Stimulated activated CD4-positive, alpha-beta T cell treated with anti-CD3 and anti-CD28 coated beads, Interleukin-2, amount 100 ng/mL, for 48 hours (primary cell): ENCODE results near the gene TOX3.

Experiments used
- DNase-seq, 2 donors: peaks; one replicate each; pipeline ENCODE4 v3.0.0-alpha.2; 2020

The TOX3 gene

DNA sequence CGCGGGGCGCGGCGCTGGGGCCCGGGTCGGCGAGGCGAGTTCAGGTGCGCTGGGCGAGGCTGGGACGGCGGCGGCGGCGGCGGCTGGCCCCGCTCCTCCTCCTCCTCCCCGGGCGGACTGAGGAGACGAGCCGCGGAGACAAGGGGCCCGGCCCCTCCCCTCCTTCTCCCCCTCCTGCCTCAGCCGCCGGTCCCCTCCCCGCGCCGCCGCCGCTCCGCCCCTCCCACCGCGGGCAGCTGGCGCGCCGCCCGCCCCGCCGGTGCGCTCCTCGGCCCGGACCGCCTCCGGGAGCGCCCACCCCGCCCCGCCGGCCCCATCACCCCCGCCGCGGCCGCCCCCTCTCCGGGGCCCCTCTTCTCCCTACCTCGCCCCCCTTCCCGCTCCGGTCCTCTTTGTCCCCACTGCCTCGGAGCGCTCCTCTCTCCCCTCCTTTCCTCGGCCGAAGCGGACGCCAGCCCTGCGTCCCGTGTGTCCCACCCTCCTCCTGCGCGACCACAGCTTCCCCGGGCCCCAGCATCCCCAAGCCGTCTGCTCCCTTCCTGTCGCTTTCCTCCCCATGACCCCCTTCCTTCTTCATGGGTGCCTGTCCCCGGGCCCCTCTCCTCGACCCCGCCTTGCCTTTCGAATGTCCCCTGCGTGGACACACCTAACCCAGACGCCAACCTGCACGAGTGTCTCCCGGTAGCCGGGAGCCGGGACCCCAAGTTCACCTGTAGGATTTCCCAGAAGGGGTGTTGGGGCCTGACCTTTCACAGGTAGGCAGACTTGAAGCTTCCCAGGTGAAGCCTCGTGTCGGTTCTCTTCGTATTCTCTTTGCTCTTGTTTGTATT, at the start of gene TOX3:
Gene TOX3 (minus strand): TSS at position 140 of the 830 bp plus-strand sequence. CDS start 420 bp downstream, outside the sequence.
- no peak for DNase-seq

- DNase-seq, result no peak
Measured at GRCh38 chr16:52592778-52593177, 45.8 kb upstream of the TOX3 start.

DNA sequence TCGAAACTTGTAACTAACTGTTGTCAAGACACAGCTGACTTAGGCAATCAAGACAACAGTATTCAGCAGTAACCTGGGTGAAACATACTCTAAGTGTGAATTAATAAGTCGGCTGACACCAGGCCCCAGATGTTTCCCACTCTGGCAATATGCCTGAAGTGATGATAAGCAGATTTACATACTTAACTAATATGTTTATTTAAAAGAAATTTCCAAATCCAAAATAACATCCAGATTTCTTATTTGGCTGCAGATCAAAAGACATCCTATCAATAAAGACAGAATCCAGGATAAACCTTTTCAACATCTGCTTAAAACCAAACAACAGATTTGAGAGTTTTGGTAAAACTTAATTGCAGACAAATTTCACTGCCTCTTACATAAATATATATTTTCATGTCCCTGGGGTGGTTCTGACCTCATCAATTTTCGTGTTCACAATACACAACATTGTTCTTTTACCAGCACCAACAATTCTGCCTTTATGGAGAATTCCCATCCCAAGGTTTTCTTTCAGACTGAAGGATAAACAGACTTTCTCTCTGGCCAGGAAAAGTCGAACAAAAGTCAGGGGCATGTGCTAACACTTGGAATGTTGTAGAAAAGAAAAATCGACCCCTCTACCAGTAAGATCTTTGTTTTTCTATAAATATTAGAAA, 45.1 kb upstream of the TOX3 start:
- no peak for DNase-seq

DNA sequence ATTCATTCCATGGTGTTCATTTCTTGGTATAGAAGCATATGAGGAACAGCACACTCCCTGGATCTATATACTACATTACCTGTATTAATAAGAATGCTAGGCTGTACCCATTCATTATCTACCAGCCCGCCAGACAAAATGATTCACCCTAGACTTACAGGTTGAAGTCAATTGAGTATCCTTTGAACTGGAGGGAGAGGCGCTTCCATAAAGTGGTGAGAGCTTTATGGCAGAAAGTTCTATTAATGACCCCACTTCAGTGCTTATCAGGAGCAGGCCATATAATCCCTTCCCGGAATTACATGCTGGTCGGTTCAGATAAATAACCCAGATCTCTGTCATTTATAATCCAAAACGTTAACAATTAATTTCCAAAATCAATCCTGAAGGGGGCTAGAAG, 44.5 kb upstream of the TOX3 start:
- no peak for DNase-seq

GRCh38 chr16:52586159-52586558, 39.2 kb upstream of the TOX3 start:
- DNase-seq, result no peak

DNA sequence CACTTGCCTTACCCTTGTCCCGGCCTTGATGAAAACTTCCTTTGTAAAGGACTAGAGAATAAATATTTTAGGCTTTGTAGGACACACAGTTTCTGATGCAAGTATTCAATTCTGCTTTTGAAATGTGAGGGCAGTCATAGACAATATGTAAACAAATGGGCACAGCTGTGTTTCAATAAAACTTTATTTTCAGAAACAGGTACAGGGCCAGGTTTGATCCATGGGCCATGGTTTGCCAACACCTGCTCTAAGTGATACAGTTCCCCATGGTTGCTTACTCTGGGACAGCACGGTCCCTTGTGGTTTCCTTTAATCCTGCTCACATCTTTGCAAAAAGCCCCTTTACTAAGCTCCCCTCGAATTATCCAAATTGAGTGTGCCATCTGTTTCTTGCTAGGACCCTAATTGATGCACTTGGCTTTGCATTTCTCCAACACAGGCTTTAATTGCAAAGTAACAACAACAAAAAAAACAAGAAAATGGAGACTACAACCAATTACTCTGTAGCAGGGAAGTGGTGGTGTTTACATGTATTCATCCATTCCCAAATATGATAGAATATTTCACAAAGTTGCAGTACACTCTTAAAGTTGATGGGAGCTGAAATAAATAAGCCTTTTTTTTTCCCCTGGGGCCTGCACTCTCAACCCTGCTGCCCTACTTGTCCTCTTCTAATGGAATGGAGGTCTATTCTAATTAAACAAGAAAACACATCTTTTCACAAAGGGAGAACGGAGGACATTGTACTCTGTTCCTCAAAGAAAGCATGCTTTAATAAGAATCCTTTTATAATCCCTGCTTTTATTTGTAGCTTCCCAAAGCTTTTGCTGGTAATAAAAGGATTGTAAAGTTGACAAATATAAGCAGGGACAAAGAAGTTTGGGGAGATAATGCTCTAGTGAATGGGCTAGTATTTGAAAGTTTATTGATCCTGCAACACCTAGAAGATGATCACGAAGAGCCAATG, 37.7 kb upstream of the TOX3 start:
- no peak for DNase-seq

- DNase-seq, result no peak
Measured at GRCh38 chr16:52581530-52581929, 34.6 kb upstream of the TOX3 start.

DNA sequence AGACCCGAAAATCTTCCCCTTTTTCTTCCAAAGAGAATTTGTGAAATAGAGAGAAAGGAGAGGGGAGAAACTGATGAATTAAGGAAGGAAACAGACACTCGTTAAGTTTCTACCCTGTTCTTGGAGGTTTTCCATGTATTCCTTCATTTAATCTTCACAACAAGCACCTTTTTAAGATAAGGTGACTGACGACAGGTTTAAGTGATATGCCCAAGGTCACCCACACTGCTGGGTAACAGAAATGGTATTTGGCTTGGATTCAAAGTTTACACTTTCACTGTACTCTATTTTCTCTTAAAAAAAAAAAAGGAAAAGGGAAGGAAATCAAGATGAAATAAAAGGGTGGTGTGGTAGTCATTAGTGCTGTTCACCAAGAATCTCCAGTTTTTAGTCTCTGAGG, 33.5 kb upstream of the TOX3 start:
- no peak for DNase-seq

- no peak for DNase-seq
Measured at GRCh38 chr16:52578829-52579498, 32.0 kb upstream of the TOX3 start.

DNA sequence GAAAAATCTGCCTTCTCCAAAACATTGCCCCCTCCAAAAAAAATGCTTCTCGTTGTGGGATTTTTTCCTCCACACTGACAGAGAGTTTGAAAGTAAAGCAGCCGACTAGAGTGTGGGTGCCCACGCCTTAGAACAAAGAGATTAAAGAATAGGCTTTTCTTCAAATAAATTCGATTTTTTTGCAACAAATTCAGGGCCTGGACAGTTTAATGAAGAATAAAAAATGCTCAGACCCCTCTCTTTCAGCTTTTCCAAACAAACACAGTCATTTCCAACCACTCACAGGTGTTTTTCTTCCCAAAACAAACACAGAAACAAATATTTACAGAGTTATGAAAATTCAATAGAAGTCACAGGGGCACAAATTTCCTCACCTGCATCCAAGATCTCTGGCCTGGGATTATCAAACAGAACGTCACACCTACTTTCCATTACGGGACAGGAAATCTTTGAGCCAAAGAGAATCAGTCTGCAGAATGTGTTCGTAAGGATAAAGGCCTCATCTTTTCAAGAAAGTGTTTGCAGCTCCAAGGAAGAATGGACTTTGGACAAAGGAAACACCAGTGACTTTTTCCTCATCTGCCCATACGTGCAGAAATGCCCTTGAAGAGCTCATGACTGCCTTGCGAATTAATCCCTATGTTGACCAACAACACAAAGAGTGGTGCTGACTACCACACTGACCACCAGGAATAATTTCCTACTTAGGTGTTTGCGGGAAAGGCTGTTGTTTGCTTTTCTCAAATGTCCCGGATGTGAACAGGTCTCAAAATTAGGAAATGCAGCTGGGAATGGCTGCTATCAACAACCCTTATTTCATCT, 31.3 kb upstream of the TOX3 start:
- DNase-seq, result no peak

DNA sequence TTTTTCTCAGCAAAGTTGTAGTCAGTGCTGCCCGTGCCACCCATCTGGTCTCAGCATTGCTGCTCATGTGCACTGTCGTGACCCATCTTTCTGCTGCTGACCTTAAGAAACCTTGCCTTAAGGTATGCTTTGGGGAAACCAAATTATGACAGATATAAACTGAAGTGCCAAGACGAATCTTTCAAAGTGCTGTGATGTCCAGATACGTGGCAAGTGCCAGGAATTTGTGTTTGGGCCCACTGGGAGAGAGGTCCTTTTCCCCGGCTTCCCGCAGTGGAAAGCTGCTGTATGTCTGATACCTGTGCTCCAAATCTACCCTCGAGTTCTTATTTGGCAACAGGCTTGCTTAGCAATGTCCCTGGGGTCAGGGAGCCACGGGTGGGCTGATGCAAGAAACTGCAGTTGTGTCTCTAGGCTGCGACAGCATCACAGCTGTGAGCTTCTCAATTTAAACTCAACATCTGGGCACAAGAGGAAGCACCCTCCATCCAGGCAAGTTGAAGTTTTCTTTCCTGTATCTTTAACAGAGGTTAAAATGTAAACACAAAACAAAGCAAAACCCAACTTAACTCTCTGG, 30.3 kb upstream of the TOX3 start:
- DNase-seq, result no peak

DNA sequence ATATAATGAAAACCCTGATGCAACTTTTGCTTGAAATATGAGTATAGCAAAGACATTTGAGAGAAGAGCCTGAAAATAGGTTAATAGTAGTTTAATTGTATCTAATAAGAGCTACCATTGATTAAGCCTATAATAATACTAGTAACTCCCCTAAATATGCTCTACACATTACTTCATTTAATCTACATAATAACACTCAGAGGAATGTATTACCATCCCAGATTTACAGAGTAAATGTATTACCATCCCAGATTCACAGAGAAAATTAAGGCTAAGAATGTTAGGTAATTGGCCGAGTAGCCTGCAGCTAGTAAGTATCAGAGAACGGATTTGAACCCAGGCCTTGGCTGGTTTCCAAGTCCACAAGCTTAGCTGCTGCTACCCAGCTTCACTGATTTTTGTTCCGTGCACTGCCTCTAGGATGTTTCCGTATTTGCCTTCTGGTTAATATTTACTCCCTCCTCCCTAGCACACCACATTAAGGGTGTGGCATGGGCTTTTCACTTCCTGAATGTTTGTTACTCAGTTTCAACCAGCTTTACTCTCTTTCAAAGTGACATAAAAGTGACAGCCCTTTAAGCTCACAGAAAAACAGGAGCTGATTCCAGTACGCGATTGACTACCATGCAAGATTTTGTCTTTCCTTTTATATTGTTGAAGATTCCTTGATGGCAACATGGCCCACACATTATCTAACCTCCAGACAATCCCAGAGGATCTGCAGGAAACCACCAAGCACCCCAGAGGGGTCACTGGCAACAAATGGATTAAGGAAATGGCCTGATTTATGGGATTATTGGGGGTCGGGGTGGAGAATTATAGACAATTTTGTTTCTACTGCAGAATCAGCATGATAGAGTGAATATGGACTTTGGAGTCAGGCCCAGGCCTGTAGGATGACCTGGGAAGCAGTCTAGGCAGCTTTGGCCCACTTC, 26.7 kb upstream of the TOX3 start:
- no peak for DNase-seq

- DNase-seq, result no peak
Measured at GRCh38 chr16:52572656-52573055, 25.7 kb upstream of the TOX3 start.

DNA sequence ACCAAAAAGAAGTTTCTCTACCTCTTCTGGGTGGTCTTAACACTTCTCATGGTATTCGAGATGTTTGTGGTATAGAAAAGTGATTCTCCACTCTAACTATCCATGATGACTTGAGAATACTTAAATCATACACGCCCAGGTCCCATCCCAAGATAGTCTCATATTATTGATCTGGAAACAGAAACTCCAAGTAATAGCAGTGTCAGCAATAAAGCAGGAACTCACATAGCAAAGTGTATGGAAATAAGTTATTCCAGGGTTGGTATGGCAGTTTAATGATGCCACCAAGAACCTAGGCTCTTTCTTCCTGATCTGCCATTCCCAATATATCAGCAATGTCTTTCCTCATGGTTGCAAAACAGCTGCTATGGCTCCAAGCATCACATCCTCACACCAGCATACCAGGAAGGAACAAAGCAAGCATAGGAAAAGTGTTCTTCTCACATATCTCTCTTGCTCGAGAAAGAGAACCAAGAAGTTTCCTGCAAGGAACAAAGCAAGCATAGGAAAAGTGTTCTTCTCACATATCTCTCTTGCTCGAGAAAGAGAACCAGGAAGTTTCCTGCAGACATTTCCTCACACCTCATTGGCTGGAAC, 23.6 kb upstream of the TOX3 start:
- DNase-seq, result no peak

DNA sequence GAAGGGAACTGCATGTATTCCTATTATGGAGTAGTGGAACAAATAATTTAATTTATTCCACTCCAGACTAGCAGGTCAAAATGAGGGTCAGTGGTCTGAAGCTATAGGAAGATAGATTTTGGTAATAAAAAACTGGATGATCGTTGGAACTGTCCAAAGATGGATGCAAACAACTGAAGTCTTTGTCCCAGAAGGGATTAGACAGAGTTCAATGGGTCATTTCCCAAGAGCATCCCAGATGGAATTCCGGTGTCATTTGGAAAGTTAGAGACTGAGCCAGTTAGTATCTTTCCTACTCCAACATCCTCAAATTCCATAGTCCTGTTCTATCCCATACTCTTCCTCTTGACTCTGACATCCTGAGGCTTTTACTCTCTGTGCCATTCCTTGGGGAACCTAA, 22.8 kb upstream of the TOX3 start:
- DNase-seq, result no peak

DNA sequence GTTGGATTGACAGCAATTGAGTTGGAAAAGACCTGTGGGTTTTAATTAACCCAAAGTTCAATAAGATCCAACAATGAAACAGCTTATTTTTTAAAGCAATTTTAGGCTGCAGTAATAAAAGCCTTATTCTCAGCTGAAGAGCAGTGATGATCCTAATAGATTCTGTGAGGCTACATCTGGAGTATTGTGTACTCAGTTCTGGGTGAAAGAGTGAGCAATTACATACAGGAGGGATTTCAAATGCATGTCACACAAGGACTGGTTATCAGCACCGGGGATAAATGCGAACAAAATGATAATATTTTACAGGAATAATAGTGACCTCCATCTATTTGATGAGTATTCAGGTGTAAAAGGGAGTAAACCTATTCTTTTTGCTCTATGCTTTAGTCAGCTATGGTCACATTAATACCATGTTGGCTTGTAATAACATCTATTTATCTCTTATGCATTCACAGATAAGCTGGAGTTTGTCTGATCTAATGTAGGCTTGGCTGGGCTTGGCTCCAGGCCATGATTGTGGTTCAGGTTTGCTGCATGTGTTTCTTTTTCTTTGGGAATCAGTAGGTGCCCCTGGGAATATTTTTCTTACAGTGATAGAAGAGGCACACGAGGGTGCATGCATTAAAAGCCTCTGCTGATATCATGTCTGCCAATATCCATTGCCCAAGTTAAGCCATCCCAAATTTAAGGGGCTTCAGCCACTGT, 22.2 kb upstream of the TOX3 start:
- DNase-seq, result no peak

DNA sequence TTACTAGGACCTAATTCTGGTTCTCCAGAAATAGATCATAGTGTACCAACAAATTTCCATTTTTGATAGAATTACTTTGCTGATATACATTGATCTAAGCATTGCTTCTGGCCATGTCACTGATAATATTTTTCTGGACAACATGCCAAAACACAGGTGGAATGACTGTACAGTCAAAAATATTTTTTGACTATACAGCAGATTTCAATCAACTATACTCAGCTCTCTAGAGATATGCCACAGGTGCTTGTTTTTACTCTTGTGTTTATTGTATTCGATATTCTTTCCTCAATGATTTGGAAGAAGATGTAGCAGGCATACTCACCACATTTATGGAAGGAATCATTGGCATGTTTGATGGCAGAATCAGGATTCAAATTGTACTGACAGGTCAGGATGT, 21.6 kb upstream of the TOX3 start:
- no peak for DNase-seq

GRCh38 chr16:52567193-52567592, 20.2 kb upstream of the TOX3 start:
- no peak for DNase-seq
